Transverse colon (tissue), 4 donors: Measurements from ENCODE around the gene PRSS27.
"Not testable (repeated sequence)": the region's sequence is repeated elsewhere in the genome, so short reads cannot be mapped to it uniquely, and the experiment has no call there.

Experiments used
- CTCF ChIP-seq, 5 experiments: fragments of 200-600 bp in 3 of 5; fragments of 450-650 bp in 2 of 5; sonication (generic) in 3 of 5; IDR thresholded peaks; 1 replicate in 2 of 5; 2 replicates in 3 of 5; pipeline ENCODE4 v1.5.1; 2016 to 2017; ENCODE audit warnings: antibody characterized with exemption in 5 of 5, inconsistent platforms in 3 of 5, mild to moderate bottlenecking in 2 of 5, moderate library complexity in 1 of 5
- EP300 ChIP-seq: sonication (generic); formaldehyde crosslinking; IDR thresholded peaks from one replicate; pipeline ENCODE4 v1.6.1; 2017; ENCODE audit warnings: antibody characterized with exemption, low read depth
- POLR2A ChIP-seq: fragments of 450-650 bp; IDR thresholded peaks from one replicate; pipeline ENCODE4 v1.6.1; 2016; ENCODE audit warnings: antibody characterized with exemption, mild to moderate bottlenecking, moderate library complexity
- POLR2AphosphoS5 ChIP-seq, 3 donors: sonication (generic); formaldehyde crosslinking; IDR thresholded peaks; one replicate each; pipeline ENCODE4 v1.6.1; 2016; ENCODE audit warnings: antibody characterized with exemption in 3 of 3

- not testable (repeated sequence) for TF ChIP-seq POLR2AphosphoS5 (IDR thresholded peaks at IDR 0.05); CTCF (IDR thresholded peaks at IDR 0.05); EP300
- peak; percentile 2 for TF ChIP-seq POLR2A
These were observed 40.1 kb downstream of the PRSS27 start for GRCh38 chr16:2679902-2680301.
